Stimulated activated CD8-positive, alpha-beta memory T cell treated with anti-CD3 and anti-CD28 coated beads, Interleukin-15, amount 100 ng/mL, for 24 hours (primary cell): Measurements from ENCODE around the gene CYBA.

Experiments used
- DNase-seq: peaks from one replicate; pipeline ENCODE4 v3.0.0-alpha.2; 2020; ENCODE audit warnings: low read depth

CYBA gene

GRCh38 chr16:88647178-88648070, 3.4 kb downstream of the CYBA start:
- DNase-seq, result no peak

GRCh38 chr16:88646345-88647034, 4.4 kb downstream of the CYBA start:
- DNase-seq, result no peak

- DNase-seq, result no peak
Measured at GRCh38 chr16:88645941-88646340, 4.9 kb downstream of the CYBA start.

- no peak for DNase-seq
Measured at GRCh38 chr16:88645455-88645854, 5.4 kb downstream of the CYBA start.

DNA sequence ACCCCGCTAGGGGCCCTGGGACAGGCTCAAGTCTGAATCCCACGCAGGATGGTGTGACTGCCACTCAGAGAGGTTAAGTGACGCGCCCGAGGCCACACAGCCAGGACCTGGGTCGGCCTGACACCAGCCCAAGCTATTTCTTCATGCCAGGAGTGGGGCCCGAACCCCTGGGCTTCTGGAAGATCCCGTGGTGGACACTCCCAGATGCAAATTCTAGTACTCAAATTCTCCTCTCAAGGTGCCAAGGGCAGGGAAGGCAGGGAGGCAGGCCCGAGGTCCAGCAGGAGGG, 7.3 kb downstream of the CYBA start:
- DNase-seq, result no peak

GRCh38 chr16:88642881-88643643, 7.8 kb downstream of the CYBA start:
- no peak for DNase-seq

DNA sequence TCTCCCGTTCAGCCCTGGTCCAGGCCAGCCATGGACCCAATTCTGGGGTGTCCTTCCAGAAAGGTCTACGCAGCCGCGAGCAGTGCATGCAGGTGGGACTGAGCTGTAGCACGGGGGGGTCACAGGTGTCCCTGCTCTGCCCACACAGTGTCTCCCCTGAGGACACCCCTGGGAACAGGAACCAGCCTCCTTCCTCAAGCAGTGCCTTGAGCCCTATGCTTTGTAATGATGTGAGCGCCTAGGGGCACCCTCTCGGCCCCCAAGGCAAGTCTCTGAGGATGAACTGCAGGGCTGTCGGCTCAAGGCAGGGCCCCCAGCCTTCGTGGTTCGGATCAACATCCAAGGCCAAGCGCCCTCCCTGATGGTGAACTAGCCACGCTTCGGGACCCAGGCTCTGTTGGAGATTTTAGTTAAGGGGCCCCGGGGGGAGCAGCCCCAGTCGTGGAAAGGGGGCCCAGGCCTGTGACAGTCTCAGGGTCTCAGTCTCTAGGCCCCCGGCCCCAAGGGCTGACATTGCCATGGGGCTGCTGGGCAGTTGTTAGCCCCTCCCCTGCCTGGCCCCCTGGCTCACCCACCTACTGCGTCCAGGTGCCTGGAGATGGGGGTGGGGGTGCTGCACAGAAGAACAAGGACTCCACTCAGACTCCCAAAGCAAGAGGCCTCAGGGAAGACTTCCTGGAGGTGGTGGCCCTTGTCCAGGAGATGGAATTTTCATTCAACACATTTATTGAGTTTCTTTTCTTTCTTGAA, 10.2 kb downstream of the CYBA start:
- no peak for DNase-seq

GRCh38 chr16:88640039-88640495, 10.8 kb downstream of the CYBA start:
- DNase-seq, result no peak

DNA sequence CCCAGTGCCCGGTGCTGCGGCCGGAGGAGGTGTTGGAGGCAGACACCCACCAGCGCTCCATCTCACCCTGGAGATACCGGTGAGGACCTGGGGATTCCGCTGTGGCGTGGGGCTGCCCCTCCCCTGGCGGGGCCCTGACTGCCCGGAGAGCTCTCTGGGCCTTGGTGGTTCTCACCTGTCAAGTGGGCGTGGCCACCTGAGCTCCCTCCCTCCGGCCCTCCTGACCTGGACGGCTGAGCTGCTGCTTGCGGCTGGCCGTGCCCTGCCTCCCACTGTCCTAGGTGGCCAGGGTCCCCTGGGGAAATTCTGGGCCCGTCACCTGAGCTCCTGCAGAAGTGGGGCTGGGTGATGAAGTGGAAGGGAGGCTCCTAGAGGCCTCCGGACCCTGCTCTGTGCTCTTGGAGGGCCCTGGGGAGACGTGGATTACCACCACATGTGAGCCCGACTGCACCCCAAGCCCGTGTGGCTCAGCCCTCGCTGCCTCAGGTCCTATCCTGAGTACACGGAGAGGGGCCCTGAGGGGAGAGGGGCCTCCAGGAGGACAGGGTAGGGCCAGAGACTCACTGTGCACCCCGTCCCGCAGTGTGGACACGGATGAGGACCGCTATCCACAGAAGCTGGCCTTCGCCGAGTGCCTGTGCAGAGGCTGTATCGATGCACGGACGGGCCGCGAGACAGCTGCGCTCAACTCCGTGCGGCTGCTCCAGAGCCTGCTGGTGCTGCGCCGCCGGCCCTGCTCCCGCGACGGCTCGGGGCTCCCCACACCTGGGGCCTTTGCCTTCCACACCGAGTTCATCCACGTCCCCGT, 11.4 kb downstream of the CYBA start:
- DNase-seq, result no peak

- no peak for DNase-seq
Measured at GRCh38 chr16:88638323-88639230, 12.3 kb downstream of the CYBA start, which contains the start of gene IL17C. IL17C (plus strand) TSS chr16:88638572; CDS start chr16:88638642, 70 bp downstream.

GRCh38 chr16:88636488-88637265, 14.2 kb downstream of the CYBA start:
- DNase-seq, result no peak

- DNase-seq, result no peak
Measured at GRCh38 chr16:88635671-88636319, 15.1 kb downstream of the CYBA start.

DNA sequence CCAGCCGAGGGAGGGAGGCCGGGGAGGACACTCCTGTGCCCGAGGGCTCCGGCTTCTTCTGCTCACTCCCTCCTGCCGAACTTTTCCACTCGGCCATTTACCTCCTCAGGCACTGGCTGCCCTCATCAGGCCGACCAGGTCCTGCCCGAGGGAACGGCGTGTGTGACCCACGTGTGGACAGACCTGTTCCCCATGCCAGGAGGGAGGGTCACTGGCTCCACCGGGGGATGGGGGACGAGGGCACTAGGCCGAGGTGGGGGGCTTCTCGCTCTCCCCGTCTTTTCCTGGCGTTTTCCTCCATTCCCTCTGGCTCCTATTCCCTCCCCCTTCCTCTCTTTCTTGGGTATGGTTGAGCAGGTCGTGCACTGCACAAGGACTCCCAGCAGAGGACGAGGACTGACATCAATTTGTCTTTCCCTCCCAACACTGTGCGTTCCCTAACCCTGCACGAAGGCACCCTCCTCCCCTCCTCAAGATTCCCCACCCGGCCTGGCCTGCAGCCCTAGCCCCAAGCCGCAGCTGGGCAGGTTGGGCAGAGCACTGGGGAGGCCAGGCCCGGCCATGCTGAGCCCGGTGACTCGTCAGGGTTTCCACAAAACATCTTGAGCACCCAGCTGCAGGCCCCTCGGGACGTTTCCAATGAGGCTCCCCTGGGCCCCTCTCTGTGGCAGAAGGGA, 15.7 kb downstream of the CYBA start:
- no peak for DNase-seq

DNA sequence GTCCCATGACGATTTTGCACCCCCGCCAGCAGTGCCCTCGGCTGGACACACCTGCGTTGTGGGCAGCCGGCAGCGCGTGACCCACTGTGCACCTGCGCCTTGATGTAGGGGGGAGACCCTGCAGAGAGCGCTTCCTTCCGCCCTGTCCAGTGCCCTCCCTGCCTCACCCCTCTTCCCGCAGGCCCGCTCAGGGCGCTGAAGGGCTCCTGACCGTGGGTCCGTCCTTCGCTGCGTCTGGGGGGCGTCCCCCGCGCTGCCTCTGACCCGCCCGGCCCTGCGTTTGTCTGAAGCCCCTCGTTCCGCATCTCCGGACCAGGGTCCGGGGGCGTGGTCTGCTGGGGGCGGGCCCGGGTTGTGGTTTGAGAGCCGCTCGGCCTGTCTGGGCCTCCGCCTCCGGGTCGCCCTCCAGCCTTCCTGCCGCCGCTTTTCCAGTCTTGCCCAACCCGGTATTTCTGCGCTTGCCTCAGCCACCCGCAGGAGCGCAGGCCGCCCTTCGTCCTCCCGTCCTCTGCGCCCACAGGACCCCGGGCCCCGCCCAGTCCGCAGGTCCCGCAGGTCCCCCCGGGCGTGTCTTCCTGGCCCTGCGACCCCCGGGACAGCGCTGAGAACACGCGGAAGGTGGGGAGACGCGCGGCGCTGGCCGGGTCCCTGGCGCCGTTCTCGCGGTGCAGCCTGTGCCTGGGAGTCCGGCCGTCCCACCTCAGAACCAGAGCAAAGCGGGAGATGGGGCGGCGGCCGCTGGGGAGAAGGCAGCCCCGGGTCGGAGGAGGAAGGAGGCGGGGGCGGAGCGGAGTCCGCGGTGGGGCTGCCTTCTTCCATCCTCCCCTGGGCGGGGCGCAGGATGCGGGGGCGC, 16.5 kb downstream of the CYBA start:
- no peak for DNase-seq

DNA sequence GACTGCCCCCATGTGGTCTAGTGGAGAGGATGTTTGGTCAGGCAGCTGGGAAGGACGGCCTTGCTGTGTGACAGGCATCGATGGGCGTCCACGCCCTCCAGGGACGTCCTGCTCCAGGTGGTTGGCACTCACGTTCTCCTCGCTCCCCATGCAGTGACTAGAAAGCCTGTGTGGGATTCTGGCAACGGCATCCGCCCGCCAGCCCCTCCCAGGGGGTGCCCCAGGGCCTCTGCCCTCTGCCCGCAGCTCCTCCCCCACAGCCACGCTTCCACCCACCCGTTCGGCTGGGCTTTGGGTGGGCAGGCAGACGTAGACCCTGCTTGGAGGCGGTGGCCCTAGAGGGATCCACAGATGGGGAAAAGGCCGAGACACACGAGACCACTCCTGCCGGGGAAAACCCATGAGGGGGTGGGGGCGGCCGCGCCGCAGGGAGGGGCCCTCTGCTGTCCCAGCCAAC, 17.1 kb downstream of the CYBA start:
- no peak for DNase-seq

DNA sequence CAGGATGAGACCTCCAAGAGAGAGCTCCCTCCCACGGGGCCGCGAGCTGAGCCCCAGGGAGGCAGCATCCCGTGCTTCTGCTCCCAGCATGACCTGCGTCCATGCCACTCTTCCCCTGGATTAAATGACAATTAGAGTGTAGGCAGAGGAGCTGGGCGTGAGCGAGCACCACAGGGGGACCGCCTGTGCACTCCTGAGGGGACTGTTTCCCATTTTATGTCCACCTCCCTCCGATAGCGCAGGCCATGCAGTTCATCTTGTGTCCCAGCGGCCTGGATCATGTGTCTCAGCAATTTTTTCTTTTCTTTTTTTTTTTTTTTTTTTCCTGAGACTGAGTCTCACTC, 18.3 kb downstream of the CYBA start:
- no peak for DNase-seq

DNA sequence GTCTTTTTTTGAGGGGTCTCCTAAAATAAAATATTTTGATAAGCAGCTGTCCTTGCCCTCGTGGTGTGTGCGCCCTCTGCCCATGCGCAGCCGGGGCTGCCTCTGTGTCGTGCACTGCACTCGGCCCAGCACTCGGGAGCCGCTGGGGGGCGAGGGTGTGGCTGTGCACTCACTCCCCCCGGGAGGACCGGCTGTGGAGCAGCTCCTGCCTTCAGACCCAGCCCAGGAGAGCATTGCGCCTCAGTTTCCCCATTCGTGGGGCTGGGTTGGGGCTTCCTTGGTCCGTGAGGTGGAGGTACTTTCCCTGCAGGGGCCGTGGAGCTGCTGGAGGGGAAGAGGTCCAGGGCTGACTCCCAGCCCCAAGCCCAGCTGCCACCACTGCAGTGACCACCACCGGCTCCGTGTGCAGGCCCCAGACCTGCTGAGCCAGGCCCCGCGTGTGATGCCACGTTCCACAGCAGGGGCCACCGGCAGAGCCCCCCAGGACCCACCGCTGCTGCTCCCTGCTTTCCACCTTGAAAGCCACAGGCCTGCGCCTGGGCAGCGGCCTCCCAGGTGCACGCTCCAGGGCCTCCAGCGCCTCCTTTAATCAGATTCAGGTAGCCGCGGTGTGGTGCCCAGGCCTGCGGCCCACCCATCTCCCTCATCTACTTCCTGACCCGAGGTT, 18.8 kb downstream of the CYBA start:
- DNase-seq, result no peak
